Kidney epithelial cell (primary cell): Measurements from ENCODE around the gene LAMB4. TPM values are rescaled to one million over a fixed set of nuclear protein-coding genes. Genes with fewer than 3 reads are reported as not detected.
A peak's percentile ranks its signal among the peaks of the same experiment; 100 is the strongest.

Experiments
- DNase-seq: peaks from one replicate; pipeline ENCODE4 v3.0.0-alpha.2; 2010; ENCODE audit warnings: low read depth
- H3K27me3 ChIP-seq: 2 replicates; pipeline ENCODE4 v1.6.0; 2011; ENCODE audit warnings: low read length; ENCODE audit not compliant: control insufficient read depth, insufficient read depth
- H3K36me3 ChIP-seq: 2 replicates; pipeline ENCODE4 v1.5.1; 2011; ENCODE audit warnings: low read length; ENCODE audit not compliant: control insufficient read depth, insufficient read depth
- H3K4me3 ChIP-seq: 2 replicates; pipeline ENCODE4 v1.5.1; 2011; ENCODE audit warnings: low read depth, mild to moderate bottlenecking, control low read depth, low read length
- total RNA-seq: library from RNA; depleted of rRNA; stranded (reverse); fragments of >200 nt; gene quantifications from 2 replicates; pipeline ENCODE4 v1.2.3, GENCODE V29; 2015
- TF ChIP-seq, protein P1 (sequence below): IDR thresholded peaks from 2 replicates; pipeline ENCODE4 v1.5.1; 2011; ENCODE audit warnings: mild to moderate bottlenecking, moderate library complexity, low read length, control low read depth, inconsistent platforms; ENCODE audit not compliant: insufficient read depth, poor library complexity, severe bottlenecking

LAMB4 gene
- total RNA-seq, 1 donor from 2014 or later = not detected

DNA sequence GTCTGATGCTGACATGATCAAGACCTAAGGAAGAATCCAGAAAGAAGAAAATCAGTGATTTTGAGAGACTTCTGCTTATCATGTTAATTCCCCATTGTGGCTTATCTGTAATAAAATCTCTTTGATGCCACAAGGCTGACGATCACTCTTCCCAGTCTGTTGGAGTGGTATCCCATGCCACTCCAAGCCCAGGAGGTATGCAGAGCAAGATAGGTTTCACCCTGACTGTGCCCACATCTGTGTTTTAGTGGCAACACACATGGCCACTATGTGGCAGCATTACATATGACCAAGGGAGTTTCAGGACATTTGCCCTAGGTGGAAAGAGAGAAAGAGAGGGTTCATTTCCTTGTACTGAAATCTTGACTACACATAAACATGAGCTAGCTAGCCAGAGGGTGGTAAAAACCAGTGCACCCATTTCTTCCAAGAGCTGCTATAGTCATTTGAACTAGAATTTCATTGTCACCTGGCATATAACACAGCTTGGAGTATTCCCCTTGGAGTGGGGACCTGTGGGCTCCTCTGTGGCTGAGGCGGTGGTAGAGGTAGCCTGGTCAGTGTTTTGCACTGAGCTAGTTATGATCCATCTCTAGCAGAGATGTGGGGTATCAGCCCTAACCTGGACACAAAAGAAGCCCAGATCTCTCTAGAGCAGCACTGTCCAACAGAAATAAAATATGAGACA is 20.8 kb downstream of the LAMB4 start:
- TF ChIP-seq, protein P1, sequence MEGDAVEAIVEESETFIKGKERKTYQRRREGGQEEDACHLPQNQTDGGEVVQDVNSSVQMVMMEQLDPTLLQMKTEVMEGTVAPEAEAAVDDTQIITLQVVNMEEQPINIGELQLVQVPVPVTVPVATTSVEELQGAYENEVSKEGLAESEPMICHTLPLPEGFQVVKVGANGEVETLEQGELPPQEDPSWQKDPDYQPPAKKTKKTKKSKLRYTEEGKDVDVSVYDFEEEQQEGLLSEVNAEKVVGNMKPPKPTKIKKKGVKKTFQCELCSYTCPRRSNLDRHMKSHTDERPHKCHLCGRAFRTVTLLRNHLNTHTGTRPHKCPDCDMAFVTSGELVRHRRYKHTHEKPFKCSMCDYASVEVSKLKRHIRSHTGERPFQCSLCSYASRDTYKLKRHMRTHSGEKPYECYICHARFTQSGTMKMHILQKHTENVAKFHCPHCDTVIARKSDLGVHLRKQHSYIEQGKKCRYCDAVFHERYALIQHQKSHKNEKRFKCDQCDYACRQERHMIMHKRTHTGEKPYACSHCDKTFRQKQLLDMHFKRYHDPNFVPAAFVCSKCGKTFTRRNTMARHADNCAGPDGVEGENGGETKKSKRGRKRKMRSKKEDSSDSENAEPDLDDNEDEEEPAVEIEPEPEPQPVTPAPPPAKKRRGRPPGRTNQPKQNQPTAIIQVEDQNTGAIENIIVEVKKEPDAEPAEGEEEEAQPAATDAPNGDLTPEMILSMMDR = peak; percentile 40
- H3K4me3 ChIP-seq = no peak overlapping the region
- no peaks in the 10 kb centered on the region for H3K27me3 ChIP-seq
- no peak for DNase-seq
- no peaks in the 10 kb centered on the region for H3K36me3 ChIP-seq

DNA sequence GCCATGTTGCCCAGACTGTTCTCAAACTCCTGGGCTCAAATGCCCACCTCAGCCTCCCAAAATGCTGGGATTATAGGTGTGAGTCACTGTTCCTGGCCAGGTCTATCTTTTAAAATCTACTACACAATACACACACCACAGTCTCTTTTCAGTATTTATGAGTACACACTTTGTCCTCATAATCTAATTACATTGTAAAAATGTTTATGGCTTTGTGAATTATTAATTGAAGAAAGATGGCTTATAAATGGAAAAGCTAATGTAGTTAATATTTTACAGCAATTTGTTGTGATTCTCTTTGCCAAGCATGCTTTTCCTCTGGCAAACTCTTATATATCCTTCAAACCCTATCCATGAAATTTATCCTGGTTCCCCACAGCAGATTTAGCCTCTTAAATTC is 22.0 kb downstream of the LAMB4 start:
- H3K36me3 ChIP-seq = no peaks in the 10 kb centered on the region
- H3K27me3 ChIP-seq = no peaks in the 10 kb centered on the region
- TF ChIP-seq, protein P1 = no peak
- no peak for DNase-seq
- no peak overlapping the region for H3K4me3 ChIP-seq

- H3K27me3 ChIP-seq = no peaks in the 10 kb centered on the region
- H3K36me3 ChIP-seq = no peaks in the 10 kb centered on the region
- TF ChIP-seq, protein P1 = no peak
- H3K4me3 ChIP-seq = no peak overlapping the region
- no peak for DNase-seq
These were observed 25.8 kb downstream of the LAMB4 start for GRCh38 chr7:108104324-108104723.

DNA sequence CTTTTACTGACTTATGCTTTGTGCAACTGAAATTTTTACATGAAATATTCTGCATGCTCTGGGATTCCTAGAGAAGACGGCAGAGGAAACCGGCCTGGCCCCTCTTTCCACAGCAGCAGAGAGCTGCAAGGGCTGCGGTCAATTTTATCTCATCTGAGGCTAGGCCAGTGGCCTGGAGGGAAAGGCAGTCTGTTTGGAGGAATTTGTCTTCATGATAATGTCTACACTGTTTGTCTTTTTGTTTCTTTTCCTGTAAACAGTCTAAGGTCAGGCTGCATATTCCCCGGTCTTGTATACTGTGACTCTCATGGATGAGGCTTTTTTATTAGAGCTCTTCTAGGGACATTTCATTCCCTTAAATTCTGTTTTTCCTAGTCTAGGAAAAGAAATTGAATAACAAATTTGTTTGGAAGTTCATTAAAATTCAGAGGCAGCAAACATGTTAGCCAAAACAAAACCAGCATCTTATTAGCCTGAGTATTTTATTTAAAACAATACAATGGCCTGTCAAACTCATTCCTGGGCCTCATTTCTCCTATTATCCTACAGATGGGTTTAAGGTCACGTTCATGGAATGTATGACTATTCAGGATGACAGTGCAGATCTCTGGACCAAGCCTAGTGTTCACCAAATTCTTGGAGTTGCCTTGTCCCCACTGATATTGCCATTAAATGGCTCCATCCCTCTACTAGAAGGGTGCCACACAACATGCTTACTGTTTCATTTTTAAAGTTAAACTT is 26.4 kb downstream of the LAMB4 start:
- TF ChIP-seq, protein P1 = no peak
- no peak for DNase-seq
- Histone ChIP-seq H3K36me3 (no peaks in the 10 kb centered on the region), H3K27me3 (no peaks in the 10 kb centered on the region), H3K4me3 (no peak overlapping the region)

DNA sequence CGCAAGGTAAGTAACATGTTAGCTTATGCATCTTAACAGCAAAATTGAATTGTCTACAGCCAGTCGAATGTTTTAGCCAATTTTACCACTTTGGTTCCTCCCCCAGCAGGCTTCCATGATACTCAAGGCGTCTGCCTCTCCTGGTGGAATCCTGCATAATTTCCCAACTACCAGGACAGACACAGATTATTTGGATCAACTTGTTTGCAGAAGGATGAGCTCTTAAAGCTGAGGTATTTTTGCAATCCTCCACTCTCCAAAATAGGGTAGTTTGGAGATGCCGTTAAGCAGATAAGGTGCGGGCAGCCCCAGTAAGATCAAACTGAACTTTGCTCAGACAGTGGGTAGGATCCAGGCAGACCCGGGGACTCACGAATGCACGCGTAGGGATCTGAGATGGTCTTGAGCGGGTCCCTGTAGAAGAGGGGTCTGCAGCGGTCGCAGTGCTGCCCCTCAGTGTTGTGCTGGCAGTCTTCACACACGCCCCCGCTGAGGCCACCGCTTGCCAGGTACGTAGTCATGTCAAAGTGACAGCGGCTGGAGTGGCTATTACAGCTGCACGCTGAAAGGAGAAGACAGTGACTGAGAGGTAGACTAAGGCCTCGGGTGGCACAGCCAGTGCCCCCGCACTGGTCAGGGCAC is 27.4 kb downstream of the LAMB4 start:
- no peaks in the 10 kb centered on the region for H3K36me3 ChIP-seq
- no peaks in the 10 kb centered on the region for H3K27me3 ChIP-seq
- TF ChIP-seq, protein P1 = no peak
- H3K4me3 ChIP-seq = no peak overlapping the region
- no peak for DNase-seq
